Left lung (tissue), 10 donors: ENCODE results near the gene NRGN. TPM values are rescaled to one million over a fixed set of nuclear protein-coding genes. Genes with fewer than 3 reads are reported as not detected.

ENCODE experiments used
- ATAC-seq: fragments of 200-7000 bp; cut with Tn5 transposase; one replicate; pipeline ENCODE4 v1.9.1; 2020; ENCODE audit warnings: moderate library complexity
- DNase-seq, 4 donors: peaks; one replicate each; pipeline ENCODE4 v3.0.0-alpha.2; 2013 to 2020
- H3K27ac ChIP-seq, 2 donors: fragments of 200-600 bp; sonication (generic) in 1 of 2; one replicate each; pipeline versions ENCODE4 v1.5.0 to v1.8.0; 2020 to 2021
- H3K27me3 ChIP-seq, 2 donors: fragments of 200-600 bp; sonication (generic) in 1 of 2; one replicate each; pipeline versions ENCODE4 v1.5.0 to v1.8.0; 2020 to 2021
- H3K36me3 ChIP-seq, 2 donors: fragments of 200-600 bp; sonication (generic) in 1 of 2; one replicate each; pipeline versions ENCODE4 v1.5.0 to v1.8.0; 2020 to 2021
- H3K4me1 ChIP-seq, 2 donors: fragments of 200-600 bp; one replicate each; pipeline ENCODE4 v1.8.0; 2021
- H3K4me3 ChIP-seq, 2 donors: fragments of 200-600 bp; sonication (generic) in 1 of 2; one replicate each; pipeline versions ENCODE4 v1.5.0 to v1.8.0; 2020 to 2021; ENCODE audit warnings: mild to moderate bottlenecking in 1 of 2
- H3K9me3 ChIP-seq, 2 donors: fragments of 200-600 bp; sonication (generic) in 1 of 2; one replicate each; pipeline versions ENCODE4 v1.5.0 to v1.8.0; 2020 to 2021
- intact Hi-C, 2 donors: fragments of 100-400 bp; cut with DNase I; formaldehyde crosslinking; loops; one replicate each; pipeline versions ENCODE4 v1.11.2 to v1.14.2; 2022
- polyA plus RNA-seq, 6 donors: library from polyadenylated mRNA; unstranded; fragments of 120-200 nt; gene quantifications; one replicate each; pipeline ENCODE4 v1.2.1, GENCODE V29; 2013; ENCODE audit not compliant: insufficient read length in 6 of 6
- total RNA-seq, 2 donors: library from RNA; stranded (reverse); fragmentation: NEBNext Ultra II Directional; extraction: Animal tissue kit (Norgen Biotek cat#: 25700); gene quantifications; one replicate each; pipeline ENCODE4 v1.2.1, GENCODE V29; 2021
- TF ChIP-seq, protein P1 (sequence below), 2 donors: fragments of 200-600 bp; sonication (generic) in 1 of 2; IDR thresholded peaks; one replicate each; pipeline versions ENCODE4 v1.5.0 to v1.8.0; 2021; ENCODE audit warnings: antibody characterized with exemption in 2 of 2
- donor health status: DM: no; HTN: yes; CAD: no.
- donor health status: DM: no; HTN: no; CAD: no.

NRGN gene
- total and polyA plus RNA-seq, 8 donors = 16.5 to 62.1 (median 23.2) TPM

DNA sequence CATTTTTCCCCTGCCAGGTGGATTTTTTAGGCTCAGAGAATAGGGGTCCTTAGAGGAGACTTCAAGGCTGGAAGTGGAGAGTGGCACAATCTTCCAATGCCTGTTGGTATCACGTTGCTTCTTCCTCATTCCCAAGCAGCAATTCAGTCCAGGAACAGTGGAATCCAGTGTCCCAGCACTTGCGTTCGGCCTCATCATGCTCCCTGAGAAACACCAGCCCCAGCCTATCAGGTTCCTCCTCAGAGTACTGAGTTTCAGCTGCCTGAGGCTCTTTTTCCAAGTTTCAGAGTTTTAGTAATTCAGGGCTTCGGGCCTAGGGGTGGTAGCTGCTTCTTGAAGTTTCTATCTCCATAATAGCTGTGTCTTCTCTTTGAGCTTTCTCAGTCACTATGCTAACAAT, 31.9 kb upstream of the NRGN start:
- intact Hi-C loops = no loop called here
- H3K27me3 ChIP-seq = no peaks in the 10 kb centered on the region
- no peaks in the 10 kb centered on the region for H3K36me3 ChIP-seq
- no peaks in the 10 kb centered on the region for H3K4me1 ChIP-seq
- DNase-seq (no peak), ATAC-seq (no peak)
- no peak overlapping the region for H3K4me3 ChIP-seq
- H3K27ac ChIP-seq = no peak overlapping the region
- peaks cover 0 to 3% of the 10 kb centered on the region in 2 donors for H3K9me3 ChIP-seq
- TF ChIP-seq, protein P1, sequence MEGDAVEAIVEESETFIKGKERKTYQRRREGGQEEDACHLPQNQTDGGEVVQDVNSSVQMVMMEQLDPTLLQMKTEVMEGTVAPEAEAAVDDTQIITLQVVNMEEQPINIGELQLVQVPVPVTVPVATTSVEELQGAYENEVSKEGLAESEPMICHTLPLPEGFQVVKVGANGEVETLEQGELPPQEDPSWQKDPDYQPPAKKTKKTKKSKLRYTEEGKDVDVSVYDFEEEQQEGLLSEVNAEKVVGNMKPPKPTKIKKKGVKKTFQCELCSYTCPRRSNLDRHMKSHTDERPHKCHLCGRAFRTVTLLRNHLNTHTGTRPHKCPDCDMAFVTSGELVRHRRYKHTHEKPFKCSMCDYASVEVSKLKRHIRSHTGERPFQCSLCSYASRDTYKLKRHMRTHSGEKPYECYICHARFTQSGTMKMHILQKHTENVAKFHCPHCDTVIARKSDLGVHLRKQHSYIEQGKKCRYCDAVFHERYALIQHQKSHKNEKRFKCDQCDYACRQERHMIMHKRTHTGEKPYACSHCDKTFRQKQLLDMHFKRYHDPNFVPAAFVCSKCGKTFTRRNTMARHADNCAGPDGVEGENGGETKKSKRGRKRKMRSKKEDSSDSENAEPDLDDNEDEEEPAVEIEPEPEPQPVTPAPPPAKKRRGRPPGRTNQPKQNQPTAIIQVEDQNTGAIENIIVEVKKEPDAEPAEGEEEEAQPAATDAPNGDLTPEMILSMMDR (IDR thresholded peaks at IDR 0.05) = no peak

DNA sequence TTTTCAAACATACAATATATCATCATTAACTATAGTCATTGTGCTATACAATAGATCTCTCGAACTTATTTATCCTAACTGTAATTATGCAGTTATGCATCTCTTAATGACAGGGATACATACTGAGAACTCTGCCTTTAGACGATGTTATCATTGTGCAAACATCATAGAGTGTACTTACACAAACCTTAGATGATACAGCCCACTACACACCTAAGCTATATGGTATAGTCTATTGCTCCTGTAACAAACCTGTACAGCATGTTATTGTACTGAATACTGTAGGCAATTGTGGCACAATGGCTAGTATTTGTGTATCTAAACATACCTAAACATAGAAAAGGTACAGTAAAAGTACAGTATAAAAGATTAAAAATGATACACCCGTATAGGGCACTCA, 27.4 kb upstream of the NRGN start:
- Histone ChIP-seq H3K4me3 (no peak overlapping the region), H3K36me3 (no peaks in the 10 kb centered on the region), H3K4me1 (peaks cover under 1 to 5% of the 10 kb centered on the region in 2 donors), H3K27me3 (peaks cover 0 to 8% of the 10 kb centered on the region in 2 donors), H3K27ac (no peak overlapping the region), H3K9me3 (peaks cover 0 to 3% of the 10 kb centered on the region in 2 donors)
- DNase-seq (no peak), ATAC-seq (no peak)
- intact Hi-C loops = no loop called here
- TF ChIP-seq, protein P1 (IDR thresholded peaks at IDR 0.05) = no peak

DNA sequence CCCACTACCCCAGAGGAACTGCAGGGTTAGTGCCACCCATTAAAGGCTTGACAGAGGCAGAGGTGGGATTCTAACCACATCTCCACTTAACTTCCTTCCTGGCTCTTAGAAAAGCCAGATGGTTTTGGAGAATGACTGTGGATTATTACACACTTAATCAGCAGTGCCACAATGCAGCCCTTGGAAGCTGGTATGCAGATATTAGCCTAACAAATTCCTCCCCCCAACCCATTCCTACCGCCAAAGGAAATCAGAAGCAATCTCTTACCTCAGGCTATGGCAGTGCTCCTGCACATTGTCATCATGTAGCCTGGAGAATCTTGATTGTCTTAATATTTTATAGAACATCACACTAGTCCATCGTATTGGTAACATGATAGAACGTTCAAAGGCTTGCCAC, 23.2 kb upstream of the NRGN start:
- intact Hi-C loops = no loop called here
- Histone ChIP-seq H3K27ac (peak overlapping the region in 1 of 2 donors; percentile 75), H3K36me3 (no peaks in the 10 kb centered on the region), H3K9me3 (no peaks in the 10 kb centered on the region), H3K4me3 (no peak overlapping the region), H3K4me1 (peaks cover 14 to 17% of the 10 kb centered on the region in 2 donors), H3K27me3 (peaks cover 0 to 40% of the 10 kb centered on the region in 2 donors)
- TF ChIP-seq, protein P1 (IDR thresholded peaks at IDR 0.05) = no peak
- no peak for ATAC-seq
- DNase-seq = no peak

GRCh38 chr11:124717421-124717785, 22.3 kb upstream of the NRGN start:
- peak overlapping the region in 1 of 2 donors; percentile 38 for H3K4me3 ChIP-seq
- peaks cover 0 to 42% of the 10 kb centered on the region in 2 donors for H3K27me3 ChIP-seq
- H3K27ac ChIP-seq = peak overlapping the region; percentile 75 to 80
- peak; percentile 64 for ATAC-seq
- DNase-seq = no peak
- no peaks in the 10 kb centered on the region for H3K9me3 ChIP-seq
- H3K36me3 ChIP-seq = no peaks in the 10 kb centered on the region
- TF ChIP-seq, protein P1 (IDR thresholded peaks at IDR 0.05) = no peak
- H3K4me1 ChIP-seq = peaks cover 14 to 17% of the 10 kb centered on the region in 2 donors
- intact Hi-C loops = no loop called here

GRCh38 chr11:124717786-124718651, 21.7 kb upstream of the NRGN start:
- TF ChIP-seq, protein P1 (IDR thresholded peaks at IDR 0.05) = no peak
- intact Hi-C loops = no loop called here
- DNase-seq (peak; percentile 34 to 81 (median 36)), ATAC-seq (peak; percentile 89)
- Histone ChIP-seq H3K4me1 (peaks cover 14 to 17% of the 10 kb centered on the region in 2 donors), H3K36me3 (no peaks in the 10 kb centered on the region), H3K27me3 (peaks cover 0 to 42% of the 10 kb centered on the region in 2 donors), H3K9me3 (no peaks in the 10 kb centered on the region), H3K4me3 (peak overlapping the region; percentile 32 to 38), H3K27ac (peak overlapping the region; percentile 75 to 80)
